DMS53 (cell line): ENCODE measurements around the gene PEX10.

Experiments
- DNase-seq: peaks from one replicate; lab custom pipeline; 2025; lab: John Stamatoyannopoulos, UW

PEX10 gene

GRCh38 chr1:2374252-2375155 is 37.9 kb downstream of the PEX10 start:
- no peak for DNase-seq

DNA sequence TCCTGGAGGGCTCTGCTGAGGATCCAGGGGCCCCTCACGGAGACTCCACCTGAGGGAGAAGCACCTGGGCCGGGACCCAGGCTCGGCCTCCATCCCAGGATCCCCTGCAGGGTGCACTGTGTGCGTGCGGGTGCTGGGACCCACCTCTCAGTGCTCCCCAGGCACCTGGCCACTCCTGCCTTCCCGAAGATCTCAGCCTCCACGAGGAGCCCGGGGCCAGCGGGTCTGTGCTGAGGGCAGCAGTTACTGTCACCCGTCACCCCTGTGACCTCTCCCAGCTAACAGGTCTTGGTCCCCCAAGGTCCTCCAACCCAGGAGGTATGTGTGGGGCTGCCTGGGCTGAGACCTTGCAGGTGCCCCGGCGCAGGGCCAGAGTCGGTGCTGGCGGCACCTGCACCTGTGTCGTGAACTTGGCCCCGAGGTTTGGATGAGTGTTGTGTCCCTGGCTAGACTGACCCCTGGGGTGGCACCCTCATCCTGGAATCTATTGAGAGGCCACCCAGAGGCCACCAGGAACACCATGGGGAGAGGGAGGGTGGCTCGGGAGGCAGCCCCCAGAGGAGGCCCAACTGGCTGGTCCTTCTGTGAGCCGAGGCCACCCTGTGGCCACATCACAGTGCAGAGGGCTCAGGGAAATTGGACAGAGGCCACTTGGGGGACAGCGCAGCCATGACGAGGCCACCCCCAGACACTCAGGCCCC is 38.7 kb downstream of the PEX10 start:
- DNase-seq = no peak

DNA sequence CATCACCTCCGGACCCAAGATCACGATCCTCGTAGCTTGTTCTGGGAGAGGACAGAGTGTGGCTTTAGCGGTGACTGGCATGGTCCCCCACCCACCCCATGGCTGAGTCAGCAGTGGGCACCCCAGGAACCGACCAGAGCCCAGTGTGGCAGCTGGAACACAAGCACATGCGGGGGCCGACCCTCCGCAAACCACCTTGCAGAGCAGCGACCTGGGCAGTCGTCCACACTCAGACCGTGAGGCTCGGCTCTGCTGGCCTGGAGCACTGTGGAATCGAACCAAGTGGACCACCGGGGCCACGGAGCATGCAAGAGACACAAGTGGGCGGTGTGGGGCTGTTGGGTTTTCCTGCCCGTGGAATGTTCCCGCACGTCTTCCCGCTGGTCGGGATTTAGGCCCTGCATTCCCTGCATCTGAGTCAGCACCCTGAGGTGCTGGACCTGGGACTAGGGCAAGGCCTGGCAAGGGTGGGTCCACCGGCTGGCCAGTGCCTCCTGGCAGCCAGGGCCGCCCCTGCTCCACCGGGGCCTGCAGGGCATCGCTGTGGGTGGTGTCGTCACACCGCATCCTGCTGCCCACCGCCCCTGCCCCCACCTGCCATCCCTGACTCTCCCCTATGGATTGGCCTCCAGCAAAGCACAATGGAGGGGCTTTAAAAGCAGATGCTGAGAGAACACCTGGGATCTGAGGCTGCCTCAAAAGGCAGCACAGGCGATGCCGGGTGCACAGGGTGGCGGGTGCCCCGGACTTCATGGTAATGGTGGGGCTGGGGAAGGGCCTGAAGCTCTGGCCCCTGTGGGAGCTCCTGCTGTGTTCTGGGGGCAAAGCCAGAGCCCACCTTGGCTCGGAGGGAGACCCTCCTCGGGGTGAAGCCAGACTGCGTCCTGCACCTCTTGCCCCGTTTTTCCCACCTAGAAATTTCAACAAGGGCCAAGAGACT is 39.5 kb downstream of the PEX10 start:
- no peak for DNase-seq

- peak; percentile 21 for DNase-seq
Measured at GRCh38 chr1:2368053-2368744, 44.2 kb downstream of the PEX10 start.

- DNase-seq = no peak
Measured at GRCh38 chr1:2363847-2364513, 48.4 kb downstream of the PEX10 start.

DNA sequence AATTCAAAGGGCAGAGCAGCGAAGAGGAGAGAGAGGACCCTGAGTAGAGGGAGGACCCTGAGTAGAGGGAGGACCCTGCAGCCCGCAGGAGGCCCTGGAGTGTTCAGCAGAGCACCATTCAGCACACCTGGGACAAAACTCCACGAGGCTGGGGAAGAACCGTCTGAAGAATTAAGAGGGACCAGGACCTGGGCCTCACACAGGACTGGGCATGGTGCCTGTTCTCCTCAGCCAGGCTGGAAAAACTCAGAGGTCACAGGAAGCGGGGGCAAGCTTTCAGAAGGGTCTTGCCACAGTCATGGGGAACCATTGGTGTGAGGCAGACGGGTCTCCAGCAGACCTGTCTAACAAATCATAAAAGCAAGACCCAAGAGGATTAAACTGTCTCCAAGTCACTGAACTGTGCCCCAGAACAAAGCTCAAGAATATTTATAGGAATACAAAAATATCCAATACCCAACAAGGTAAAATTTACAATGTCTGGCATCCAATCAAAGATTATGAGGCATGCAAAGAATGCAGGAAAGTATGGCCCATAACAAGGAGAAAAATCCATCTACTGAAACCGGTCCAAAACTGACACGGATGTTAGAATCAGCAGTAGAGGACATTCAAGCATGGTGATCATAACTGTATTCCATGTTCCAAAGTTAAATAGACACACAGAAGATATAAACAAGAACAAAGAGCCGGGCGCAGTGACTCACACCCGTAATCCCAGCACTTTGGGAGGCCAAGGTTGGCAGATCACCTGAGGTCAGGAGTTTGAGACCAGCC is 51.6 kb downstream of the PEX10 start:
- DNase-seq = no peak

DNA sequence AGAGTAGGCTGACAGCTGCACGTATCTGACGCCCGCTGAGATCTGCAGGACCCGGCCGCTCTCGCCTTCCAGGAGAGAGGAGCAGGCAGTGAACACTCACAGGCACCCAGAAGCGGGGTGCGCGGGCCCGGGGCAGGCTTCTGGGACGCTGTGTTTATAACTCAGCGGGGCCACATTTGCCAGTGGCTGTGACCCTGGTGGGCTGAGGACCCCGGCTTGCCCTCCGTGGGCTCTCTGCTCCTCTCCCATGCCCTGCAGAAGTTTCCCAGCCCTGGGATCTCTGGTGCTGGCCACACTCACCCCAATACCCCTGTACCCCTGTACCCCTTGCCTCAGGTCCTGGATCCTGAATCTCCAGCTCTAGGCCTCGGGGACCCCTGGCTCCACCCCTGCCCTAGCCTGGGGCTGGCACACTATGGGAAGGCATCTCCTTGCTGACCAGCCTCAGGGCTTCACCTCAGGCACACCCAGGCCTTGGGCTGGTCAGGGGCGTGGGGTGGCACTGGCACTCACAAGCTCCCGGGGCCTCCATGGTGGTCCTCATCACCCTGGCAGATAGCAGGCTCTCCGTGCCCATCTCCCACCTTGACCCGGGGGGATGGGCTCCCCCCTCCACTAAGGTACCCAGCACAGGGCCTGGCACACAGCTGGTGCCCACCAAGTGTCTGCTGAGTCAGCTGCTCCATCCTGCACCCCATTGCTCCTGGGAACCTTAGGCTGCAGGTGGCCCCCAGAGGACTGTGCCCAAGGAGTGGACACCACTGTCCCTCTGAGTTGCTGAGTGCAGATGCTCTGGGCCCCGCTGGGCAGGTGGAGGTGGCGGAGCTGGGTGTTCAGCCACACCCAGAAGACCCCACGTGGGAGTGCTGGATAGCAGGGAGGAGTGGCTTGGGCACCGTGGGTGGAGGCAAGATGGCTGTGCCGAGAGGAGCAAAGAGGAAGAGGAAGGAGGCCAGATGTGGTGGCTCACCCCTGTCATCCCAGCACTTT is 53.4 kb downstream of the PEX10 start:
- no peak for DNase-seq

DNA sequence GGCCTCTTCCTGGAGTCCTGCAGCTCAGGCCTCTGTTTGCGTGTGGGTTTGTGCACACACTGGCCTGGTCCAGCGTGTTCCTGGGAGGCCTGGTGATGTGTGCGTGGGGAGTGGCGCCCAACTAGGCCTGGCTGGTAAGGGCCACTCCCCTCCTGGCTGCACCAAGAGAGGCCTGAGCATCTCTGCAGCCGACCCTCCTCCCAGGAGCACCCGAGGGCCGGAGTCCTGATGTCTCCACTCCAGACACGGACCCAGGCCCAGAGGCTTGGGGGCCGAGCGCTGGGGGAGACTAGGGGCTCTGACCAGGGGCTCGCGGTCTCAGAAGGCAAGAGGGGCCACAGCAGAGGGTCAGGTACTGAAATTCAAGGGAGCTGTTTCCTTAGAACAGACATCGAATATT is 54.3 kb downstream of the PEX10 start:
- DNase-seq = no peak

- no peak for DNase-seq
Measured at GRCh38 chr1:2356911-2357845, 55.2 kb downstream of the PEX10 start.

DNA sequence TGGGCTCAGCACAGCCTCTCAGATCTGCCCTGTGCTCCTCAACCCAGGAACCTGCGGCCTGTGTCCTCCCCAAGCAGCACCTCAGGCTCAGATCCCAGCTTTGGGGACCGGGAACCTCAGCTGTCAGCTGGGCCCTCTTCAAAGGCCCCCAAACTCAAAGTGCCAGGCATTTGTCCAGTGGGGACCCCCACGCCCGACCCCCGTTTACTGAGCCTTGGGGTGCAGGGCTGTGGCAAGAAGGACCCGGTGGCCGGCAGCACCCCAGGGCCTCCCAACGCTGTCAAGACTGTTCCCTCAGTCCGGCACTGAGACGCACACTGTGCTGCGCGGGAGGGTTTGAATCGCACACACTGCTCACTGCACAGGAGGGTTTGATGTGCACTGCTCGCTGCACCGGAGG is 56.0 kb downstream of the PEX10 start:
- DNase-seq = no peak

- no peak for DNase-seq
Measured at GRCh38 chr1:2355373-2356261, 56.7 kb downstream of the PEX10 start.

- no peak for DNase-seq
Measured at GRCh38 chr1:2354511-2355372, 57.6 kb downstream of the PEX10 start.
